ENCODE data around the gene FGFRL1. TPM values are rescaled to one million over a fixed set of nuclear protein-coding genes. Genes with fewer than 3 reads are reported as not detected.

Gene FGFRL1
- polyA plus RNA-seq, 1 experiment = 21.2 TPM

GRCh38 chr4:1004557-1005485 is 6.6 kb upstream of the FGFRL1 start:
- Histone ChIP-seq H3K36me3 (ENCODE audit: control insufficient read depth, insufficient read depth, low read length) (no peaks in the 10 kb centered on the region), H3K27me3 (ENCODE audit: control insufficient read depth, insufficient read depth, low read length) (peaks cover 25% of the 10 kb centered on the region), H3K4me3 (ENCODE audit: low read depth, low read length) (no peak overlapping the region)
- POLR2A ChIA-PET = no interaction called here
- CTCF ChIA-PET = no interaction called here
- DNase-seq (ENCODE audit: low read depth) = no peak
- TF ChIP-seq CTCF (IDR thresholded peaks at IDR 0.05; ENCODE audit: insufficient read depth, low read depth, low read length) = no peak

GRCh38 chr4:1006856-1007255 is 4.6 kb upstream of the FGFRL1 start:
- POLR2A ChIA-PET = no interaction called here
- H3K27me3 ChIP-seq (ENCODE audit: control insufficient read depth, insufficient read depth, low read length) = peaks cover 19% of the 10 kb centered on the region
- TF ChIP-seq CTCF (IDR thresholded peaks at IDR 0.05; ENCODE audit: insufficient read depth, low read depth, low read length) = no peak

GRCh38 chr4:1008840-1009541 is 2.4 kb upstream of the FGFRL1 start:
- ChIA-PET CTCF (interaction anchor here (1.0 kb wide), 1 partner anchor 12 kb away, joined by 3 read pairs; no protein-coding TSS in a partner anchor), POLR2A (no interaction called here)
- Histone ChIP-seq H3K36me3 (ENCODE audit: control insufficient read depth, insufficient read depth, low read length) (no peaks in the 10 kb centered on the region), H3K4me3 (ENCODE audit: low read depth, low read length) (peak overlapping the region; percentile 66), H3K27me3 (ENCODE audit: control insufficient read depth, insufficient read depth, low read length) (peaks cover 10% of the 10 kb centered on the region)
- DNase-seq (ENCODE audit: low read depth) = no peak
- TF ChIP-seq CTCF (IDR thresholded peaks at IDR 0.05; ENCODE audit: insufficient read depth, low read depth, low read length) = no peak

More at GRCh38 chr4:1006856-1007255, 4.6 kb upstream of the FGFRL1 start:
- no peaks in the 10 kb centered on the region for H3K36me3 ChIP-seq (ENCODE audit: control insufficient read depth, insufficient read depth, low read length)
- CTCF ChIA-PET = no interaction called here
- H3K4me3 ChIP-seq (ENCODE audit: low read depth, low read length) = no peak overlapping the region
- DNase-seq (ENCODE audit: low read depth) = no peak

GRCh38 chr4:1009542-1010394 is 1.7 kb upstream of the FGFRL1 start:
- no peak for DNase-seq (ENCODE audit: low read depth)
- POLR2A ChIA-PET = no interaction called here

More at GRCh38 chr4:1009542-1010394, 1.7 kb upstream of the FGFRL1 start:
- no peak for TF ChIP-seq CTCF (IDR thresholded peaks at IDR 0.05; ENCODE audit: insufficient read depth, low read depth, low read length)
- no peaks in the 10 kb centered on the region; the same call in 1 of the 2 replicates for H3K36me3 ChIP-seq (ENCODE audit: control insufficient read depth, insufficient read depth, low read length)
- peaks cover 10% of the 10 kb centered on the region for H3K27me3 ChIP-seq (ENCODE audit: control insufficient read depth, insufficient read depth, low read length)
- peak overlapping the region; percentile 66 for H3K4me3 ChIP-seq (ENCODE audit: low read depth, low read length)
- CTCF ChIA-PET = interaction anchor here (1.0 to 1.7 kb wide), 2 partner anchors 29 to 268 kb away, joined by 3 to 5 read pairs; no protein-coding TSS in a partner anchor
